ENCODE results near the gene VSTM1.
A peak's percentile ranks its signal among the peaks of the same experiment; 100 is the strongest.
"Not testable (repeated sequence)": the region's sequence is repeated elsewhere in the genome, so short reads cannot be mapped to it uniquely, and the experiment has no call there.

VSTM1 gene

GRCh38 chr19:54069470-54069869, 5.8 kb upstream of the VSTM1 start:
- no peak for DNase-seq

- DNase-seq, result no peak
Observed at GRCh38 chr19:54062643-54063042, 1.1 kb downstream of the VSTM1 start.

DNA sequence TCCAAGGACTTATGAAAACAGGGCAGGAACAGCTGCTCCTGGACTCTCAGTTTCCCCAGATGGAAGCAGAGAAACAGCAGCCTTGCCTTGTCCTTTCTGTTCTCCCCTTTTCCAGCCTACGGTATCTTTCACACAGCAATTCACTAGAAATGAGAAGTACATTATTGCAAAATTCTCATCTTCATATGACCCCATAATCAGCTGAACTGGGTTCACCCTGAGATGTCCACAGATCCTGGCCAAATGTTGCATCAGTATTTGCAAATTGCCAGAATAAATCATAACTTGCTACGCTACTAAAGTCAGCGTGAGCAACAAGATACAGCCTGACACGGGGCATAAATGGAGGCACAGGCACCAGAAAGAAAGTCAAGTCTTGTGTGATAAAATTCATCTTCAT, 16.1 kb downstream of the VSTM1 start:
- DNase-seq, result no peak

DNA sequence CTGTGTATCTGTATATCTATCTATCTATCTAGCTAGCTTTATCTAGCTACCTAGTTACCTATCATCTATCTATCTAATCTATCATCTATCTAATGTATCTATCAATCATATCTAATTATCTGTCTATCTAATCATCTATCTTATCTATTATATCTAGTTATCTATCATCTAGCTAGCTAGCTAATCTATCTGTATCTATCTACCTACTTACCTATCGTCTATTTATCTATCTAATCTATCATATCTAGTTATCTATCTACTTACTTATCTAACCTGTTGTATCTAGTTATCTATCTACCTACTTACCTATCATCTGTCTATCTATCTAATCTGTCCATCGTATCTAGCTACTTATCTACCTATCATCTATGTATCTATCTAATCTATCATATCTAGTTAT, 17.9 kb downstream of the VSTM1 start:
- DNase-seq, result no peak

GRCh38 chr19:54042989-54043388, 20.7 kb downstream of the VSTM1 start:
- DNase-seq, result no peak

DNA sequence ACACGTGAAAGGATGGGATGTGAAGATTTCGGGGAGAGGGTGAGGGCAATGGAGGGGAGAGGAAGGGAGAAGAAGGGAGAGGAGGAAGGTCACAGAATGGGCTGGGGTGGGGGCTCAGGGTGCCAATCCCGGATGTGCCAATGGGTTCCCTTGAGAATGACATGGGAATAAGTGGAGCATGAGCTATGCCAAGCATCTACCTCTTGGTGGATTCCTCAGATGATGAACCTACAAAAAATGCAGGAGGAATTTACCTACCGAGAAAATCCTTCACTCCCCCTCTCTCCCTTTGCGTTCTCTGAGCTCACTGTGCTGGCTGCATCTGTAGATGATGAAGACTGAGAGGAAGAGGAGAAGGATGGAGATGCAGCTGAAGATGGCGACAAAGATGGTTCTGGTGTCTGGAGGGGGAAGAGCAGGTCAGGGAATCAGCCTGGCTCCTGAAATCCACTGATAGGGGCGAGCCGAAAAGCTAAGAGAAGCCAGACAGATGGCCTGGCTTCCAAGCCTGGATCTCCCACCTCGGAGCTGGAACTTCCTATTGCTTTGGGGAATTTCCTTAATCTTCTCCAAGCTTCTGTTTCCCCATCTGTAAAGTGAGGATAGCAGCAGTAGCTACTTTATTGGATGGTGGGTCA, 21.6 kb downstream of the VSTM1 start:
- DNase-seq, result no peak

- DNase-seq, result no peak
Observed at GRCh38 chr19:54040003-54040402, 23.7 kb downstream of the VSTM1 start.

DNA sequence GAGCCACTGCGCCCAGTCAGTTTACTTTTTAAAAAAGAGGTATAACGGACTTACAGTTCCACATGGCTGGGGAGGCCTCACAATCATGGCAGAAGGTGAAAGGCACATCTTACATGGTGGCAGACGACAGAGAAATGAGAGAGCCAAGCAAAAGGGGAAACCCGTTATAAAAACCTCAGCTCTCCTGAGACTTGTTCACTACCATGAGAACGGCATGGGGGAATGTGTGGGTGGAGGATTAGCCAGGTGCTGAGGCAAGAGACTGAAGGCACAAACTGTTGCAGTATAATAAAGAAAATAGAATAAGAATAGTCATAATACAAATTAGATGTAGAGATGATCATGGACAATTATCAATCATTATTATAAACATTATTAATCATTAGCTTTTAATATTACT, 27.2 kb downstream of the VSTM1 start:
- not testable (repeated sequence) for DNase-seq

DNA sequence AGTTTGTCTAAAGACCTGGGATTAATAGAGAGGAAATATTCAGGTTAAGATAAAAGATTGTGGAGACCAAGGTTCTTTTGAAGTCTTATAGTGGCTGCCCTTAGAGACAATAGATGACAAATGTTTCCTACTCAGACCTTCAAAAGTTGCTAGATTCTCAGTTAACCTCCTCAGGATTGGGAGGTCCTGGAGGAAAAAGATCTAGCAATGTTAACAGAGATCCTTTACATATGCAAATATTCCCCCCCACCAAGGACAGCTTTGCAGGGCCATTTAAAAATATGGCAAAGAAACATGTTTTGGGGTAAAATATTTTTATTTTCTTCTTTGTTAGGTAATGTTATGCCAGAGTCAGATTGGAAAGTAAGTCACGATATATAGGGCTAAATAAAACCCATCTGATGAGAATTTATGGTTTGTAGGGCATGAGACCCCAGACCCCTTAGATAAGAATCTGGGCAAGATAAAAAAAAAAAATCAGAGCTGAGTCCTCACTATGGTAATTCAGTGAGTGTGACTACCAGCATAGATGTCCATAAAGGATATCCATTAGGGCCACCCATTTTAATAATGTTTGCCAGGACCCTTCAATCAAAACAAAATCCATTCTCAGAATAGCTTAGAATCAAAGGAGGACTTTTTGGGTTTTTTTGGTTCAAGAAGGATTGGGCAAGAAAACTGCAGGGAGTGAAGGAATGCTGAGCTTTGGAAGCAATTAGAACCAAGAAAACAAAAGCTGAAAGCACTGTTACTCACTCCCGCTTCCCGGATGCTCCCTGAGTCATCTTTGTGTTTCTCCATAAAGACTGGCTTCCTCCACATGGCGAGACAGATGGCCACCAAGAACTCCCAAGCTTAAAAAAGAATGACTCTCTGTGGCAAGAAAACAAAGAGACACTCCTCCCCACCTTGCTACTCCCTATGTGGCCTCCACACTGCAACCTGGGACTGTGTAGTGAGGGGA, 28.2 kb downstream of the VSTM1 start:
- no peak for DNase-seq

DNA sequence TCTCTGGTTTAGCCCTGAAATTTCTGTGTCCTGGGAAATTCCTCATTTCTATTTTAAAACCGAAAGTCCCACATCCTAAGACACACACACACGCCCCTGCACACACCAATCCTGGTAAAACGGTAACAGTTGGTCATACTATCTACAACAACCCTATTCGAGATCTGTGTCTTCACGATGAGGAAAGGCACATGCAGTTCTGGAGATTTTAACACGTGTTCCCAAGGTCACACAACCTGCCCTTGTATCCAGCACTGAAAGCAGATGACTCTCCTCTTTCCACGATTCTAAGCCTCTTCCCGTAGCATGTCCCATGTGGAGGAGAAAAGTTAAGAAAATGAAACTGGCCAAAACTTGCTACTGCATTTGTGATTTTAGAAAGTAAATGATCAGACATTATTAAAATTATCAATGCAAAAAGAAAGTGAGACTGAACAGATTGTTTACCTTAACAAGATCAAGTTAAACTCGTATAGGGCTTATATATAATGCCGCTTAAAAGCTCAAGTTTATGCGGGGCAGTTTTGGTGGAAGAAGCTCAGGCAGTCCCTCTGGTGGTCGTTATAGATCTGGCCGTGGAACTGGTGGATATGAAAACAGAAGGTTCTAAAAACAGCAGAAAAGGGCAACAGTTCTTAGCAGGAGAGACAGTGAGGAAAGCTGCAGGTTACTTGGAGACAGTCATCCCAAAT, 32.7 kb downstream of the VSTM1 start:
- no peak for DNase-seq

DNA sequence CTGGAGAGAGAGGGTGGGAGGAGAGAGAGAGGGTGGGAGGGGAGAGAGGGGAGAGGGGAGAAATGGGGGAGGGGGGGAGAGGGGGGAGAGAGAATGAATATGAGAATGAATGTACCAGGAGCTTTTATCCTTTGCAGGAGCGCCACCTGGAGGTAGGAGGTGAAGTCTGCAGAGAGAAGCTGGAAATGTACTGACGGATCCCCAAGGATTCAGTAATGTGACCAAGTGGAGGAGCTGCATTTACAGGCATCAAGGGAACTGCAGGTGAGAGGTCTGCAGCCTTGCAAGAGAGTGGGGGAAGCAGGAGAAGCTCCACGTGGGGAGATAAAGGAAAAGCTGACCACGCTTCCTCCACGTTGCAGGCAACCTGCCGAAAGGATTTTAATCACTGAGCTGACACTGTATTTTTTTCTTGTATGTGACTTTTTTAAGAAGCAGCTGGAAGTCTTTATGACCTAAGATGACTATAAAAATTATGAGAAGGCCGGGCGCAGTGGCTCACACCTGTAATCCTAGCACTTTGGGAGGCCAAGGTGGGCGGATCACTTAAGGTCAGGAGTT, 33.7 kb downstream of the VSTM1 start:
- no peak for DNase-seq

DNA sequence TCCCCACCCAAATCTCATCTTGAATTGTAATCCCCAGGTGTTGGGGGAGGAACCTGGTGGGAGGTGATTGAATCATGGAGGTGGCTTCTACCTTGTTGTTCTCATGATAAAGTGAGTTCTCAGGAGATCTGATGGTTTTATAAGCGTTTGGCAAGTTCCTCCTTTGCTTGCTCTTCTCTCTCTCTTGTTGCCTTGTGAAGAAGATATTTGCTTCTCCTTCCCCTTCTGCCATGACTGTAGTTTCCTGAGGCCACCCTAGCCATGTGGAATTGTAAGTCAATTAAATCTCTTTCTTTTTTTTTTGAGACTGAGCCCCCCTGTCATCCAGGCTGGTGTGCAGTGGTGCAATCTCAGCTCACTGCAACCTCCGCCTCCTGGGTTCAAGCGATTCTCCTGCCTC, 34.4 kb downstream of the VSTM1 start:
- DNase-seq, result no peak

- DNase-seq, result no peak
Observed at GRCh38 chr19:54026656-54027055, 37.0 kb downstream of the VSTM1 start.

DNA sequence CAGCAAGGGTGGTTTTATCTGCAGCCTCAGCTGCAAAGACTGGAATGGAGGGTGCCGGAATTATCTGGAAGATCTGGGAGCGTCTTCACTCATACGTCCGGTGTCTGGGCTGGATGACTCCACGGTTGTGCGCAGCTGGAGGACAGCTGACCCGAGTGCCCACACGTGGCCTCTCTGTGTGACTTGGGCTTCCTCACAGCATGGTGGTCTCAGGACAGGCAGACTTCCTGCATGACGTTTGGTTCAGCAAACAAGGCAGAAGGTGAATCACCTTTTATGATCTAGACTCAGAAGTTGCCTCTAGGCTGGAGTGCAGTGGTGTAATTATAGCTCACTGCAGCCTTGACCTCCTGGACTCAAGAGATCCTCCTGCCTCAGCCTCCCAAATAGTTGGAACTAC, 39.0 kb downstream of the VSTM1 start:
- DNase-seq, result no peak

GRCh38 chr19:54023191-54023590, 40.5 kb downstream of the VSTM1 start:
- no peak for DNase-seq

GRCh38 chr19:54021932-54022331, 41.8 kb downstream of the VSTM1 start:
- no peak for DNase-seq

- DNase-seq, result no peak
Observed at GRCh38 chr19:54021363-54021762, 42.3 kb downstream of the VSTM1 start.

- no peak for DNase-seq
Observed at GRCh38 chr19:54017261-54017660, 46.4 kb downstream of the VSTM1 start.

- DNase-seq, result peak; percentile 52
Observed at GRCh38 chr19:54014920-54015560, 48.7 kb downstream of the VSTM1 start.

- DNase-seq, result no peak
Observed at GRCh38 chr19:54013866-54014265, 49.8 kb downstream of the VSTM1 start.

DNA sequence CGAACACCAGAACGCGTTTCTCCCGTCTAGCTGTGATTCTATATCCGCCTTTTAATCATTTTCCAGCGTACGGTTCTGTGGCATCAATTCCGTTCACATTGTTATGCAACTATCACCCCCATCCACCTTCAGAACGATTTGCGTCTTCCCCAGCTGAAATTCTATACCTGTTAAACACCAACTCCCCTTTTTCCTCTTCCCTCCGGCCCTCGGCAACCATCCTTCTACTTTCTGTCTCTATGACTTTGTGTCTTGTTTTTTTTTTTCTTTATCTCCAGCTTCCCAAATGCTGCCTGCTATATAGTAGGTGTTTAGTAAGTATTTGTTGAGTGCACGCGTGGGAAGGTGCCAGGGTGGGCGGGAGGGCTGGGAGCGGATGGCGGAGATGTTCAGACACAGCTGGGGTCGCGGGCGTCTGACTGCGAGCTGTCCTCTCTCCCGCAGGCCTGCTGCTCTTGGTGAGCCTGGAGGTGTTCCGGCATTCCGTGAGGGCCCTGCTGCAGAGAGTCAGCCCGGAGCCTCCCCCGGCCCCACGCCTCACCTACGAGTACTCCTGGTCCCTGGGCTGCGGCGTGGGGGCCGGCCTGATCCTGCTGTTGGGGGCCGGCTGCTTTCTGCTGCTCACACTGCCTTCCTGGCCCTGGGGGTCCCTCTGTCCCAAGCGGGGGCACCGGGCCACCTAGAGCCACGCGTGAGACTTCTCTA, 52.0 kb downstream of the VSTM1 start:
- no peak for DNase-seq

DNA sequence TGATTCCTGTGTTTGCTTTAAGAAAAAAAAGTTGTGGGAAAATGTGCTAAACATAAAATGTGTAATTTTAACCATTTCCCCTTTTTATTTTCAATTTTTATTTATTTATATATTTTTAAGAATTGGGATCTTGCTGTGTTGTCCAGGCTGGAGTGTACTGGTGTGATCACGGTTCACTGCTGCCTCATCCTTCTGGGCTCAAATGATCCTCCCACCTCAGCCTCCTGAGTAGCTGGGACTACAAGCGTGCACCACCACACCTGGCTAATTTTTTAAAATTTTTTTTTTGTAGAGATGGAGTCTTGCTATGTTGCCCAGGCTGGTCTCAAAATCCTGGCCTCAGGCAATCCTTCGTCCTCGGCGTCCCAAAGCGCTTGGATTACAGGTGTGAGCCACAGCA, 53.2 kb downstream of the VSTM1 start:
- DNase-seq, result no peak

Data from NCI-H1436 treated with DMSO at 0.1 percent for 48 hours (cell line).